Kidney (tissue), 14 donors: ENCODE results near the gene MAPRE2. TPM values are rescaled to one million over a fixed set of nuclear protein-coding genes. Genes with fewer than 3 reads are reported as not detected.

ENCODE experiments used
- DNase-seq, 5 donors: peaks; one replicate each; pipeline ENCODE4 v3.0.0-alpha.2; 2013 to 2020
- FAIRE-seq: peaks from 2 replicates; lab custom pipeline; 2012; peaks lifted over from hg19 to GRCh38; lab: Jason Lieb, UNC
- H3K27ac ChIP-seq, 2 donors: one replicate each; pipeline ENCODE4 v1.7.0; 2013; ENCODE audit warnings: low read depth in 2 of 2, low read length in 2 of 2, inconsistent platforms in 1 of 2
- H3K27me3 ChIP-seq: one replicate; pipeline ENCODE4 v1.7.1; 2013; ENCODE audit warnings: low read length, inconsistent platforms; ENCODE audit not compliant: control insufficient read depth, insufficient read depth
- H3K36me3 ChIP-seq, 3 donors: one replicate each; pipeline versions ENCODE4 v1.7.0 to v1.7.1; 2013; ENCODE audit warnings: low read length in 3 of 3, control low read depth in 1 of 3, inconsistent platforms in 1 of 3; ENCODE audit not compliant: insufficient read depth in 3 of 3, control insufficient read depth in 2 of 3
- H3K4me1 ChIP-seq, 3 donors: one replicate each; pipeline versions ENCODE4 v1.7.0 to v1.7.1; 2013; ENCODE audit warnings: low read length in 3 of 3, inconsistent platforms in 1 of 3, low read depth in 1 of 3; ENCODE audit not compliant: control insufficient read depth in 2 of 3, insufficient read depth in 2 of 3
- H3K4me3 ChIP-seq, 3 donors: one replicate each; pipeline versions ENCODE4 v1.7.0 to v1.8.1; 2013; ENCODE audit warnings: low read length in 3 of 3, control low read depth in 1 of 3, inconsistent platforms in 1 of 3
- H3K9ac ChIP-seq, 3 donors: one replicate each; pipeline versions ENCODE4 v1.7.0 to v1.7.1; 2013; ENCODE audit warnings: low read length in 3 of 3, control low read depth in 1 of 3, inconsistent platforms in 1 of 3
- H3K9me3 ChIP-seq, 3 donors: one replicate each; pipeline versions ENCODE4 v1.7.0 to v1.7.1; 2013; ENCODE audit warnings: low read length in 3 of 3, control low read depth in 1 of 3, inconsistent platforms in 1 of 3; ENCODE audit not compliant: control insufficient read depth in 2 of 3, insufficient read depth in 1 of 3
- CTCF ChIP-seq: IDR thresholded peaks from 3 replicates; pipeline ENCODE4 v1.5.1; 2012; ENCODE audit warnings: mild to moderate bottlenecking, moderate library complexity, borderline replicate concordance; ENCODE audit not compliant: insufficient read depth; ENCODE audit errors: extremely low read depth
- intact Hi-C: fragments of 100-400 bp; cut with DNase I; formaldehyde crosslinking; loops from one replicate; pipeline ENCODE4 v1.11.1; 2022
- polyA plus RNA-seq: library from polyadenylated mRNA; stranded (reverse); fragments of 350-450 nt; fragmentation: Illumina TruSeq; extraction: RNeasy Lipid Tissue Mini Kit (QIAGEN cat#74804); gene quantifications from one replicate; pipeline ENCODE4 v1.2.3, GENCODE V29; 2014; ENCODE audit warnings: low read depth, low replicate concordance; ENCODE audit not compliant: insufficient read depth
- total RNA-seq: library from RNA; stranded (reverse); fragmentation: NEBNext Ultra II Directional; extraction: Animal tissue kit (Norgen Biotek cat#: 25700); gene quantifications from one replicate; pipeline ENCODE4 v1.2.1, GENCODE V29; 2021
- donor health status: control.
- donor health status: control.
- donor health status: control.
- donor health status: control.
- donor health status: control.
- donor health status: DM: yes; HTN: yes; CAD: no.
- donor health status: Normal renal cell carcinoma (clear cell type).

Gene MAPRE2
- total and polyA plus RNA-seq, 2 donors from 2014 or later = 15.2 to 30.2 TPM

- Histone ChIP-seq H3K27ac (no peak overlapping the region), H3K9me3 (no peaks in the 10 kb centered on the region), H3K27me3 (no peaks in the 10 kb centered on the region), H3K36me3 (no peaks in the 10 kb centered on the region), H3K9ac (no peak overlapping the region), H3K4me1 (peaks cover 0 to 6% (median 0%) of the 10 kb centered on the region in 3 donors), H3K4me3 (no peak overlapping the region)
- DNase-seq (no peak), FAIRE-seq (no peak)
- TF ChIP-seq CTCF = no peak
- intact Hi-C loops = no loop called here
Observed at GRCh38 chr18:35153609-35154272, 112.5 kb downstream of the MAPRE2 start.

GRCh38 chr18:35155398-35156117, 114.3 kb downstream of the MAPRE2 start:
- FAIRE-seq (no peak), DNase-seq (no peak)
- Histone ChIP-seq H3K27ac (no peak overlapping the region), H3K4me1 (peaks cover 0 to 6% (median 0%) of the 10 kb centered on the region in 3 donors), H3K9ac (no peak overlapping the region), H3K4me3 (no peak overlapping the region), H3K27me3 (no peaks in the 10 kb centered on the region), H3K9me3 (no peaks in the 10 kb centered on the region), H3K36me3 (no peaks in the 10 kb centered on the region)
- no peak for TF ChIP-seq CTCF
- intact Hi-C loops = no loop called here

- no peak for DNase-seq
- TF ChIP-seq CTCF = no peak
- no peaks in the 10 kb centered on the region for H3K36me3 ChIP-seq
- no peak overlapping the region for H3K9ac ChIP-seq
- intact Hi-C loops = no loop called here
- H3K9me3 ChIP-seq = no peaks in the 10 kb centered on the region
- no peak overlapping the region for H3K4me3 ChIP-seq
- peaks cover 0 to 6% (median 0%) of the 10 kb centered on the region in 3 donors for H3K4me1 ChIP-seq
- FAIRE-seq = no peak
- H3K27me3 ChIP-seq = no peaks in the 10 kb centered on the region
- H3K27ac ChIP-seq = no peak overlapping the region
Observed at GRCh38 chr18:35157181-35157580, 116.0 kb downstream of the MAPRE2 start.
